Hepatocyte (in vitro differentiated cells): ENCODE results near the gene CCDC182. TPM values are rescaled to one million over a fixed set of nuclear protein-coding genes. Genes with fewer than 3 reads are reported as not detected.
A peak's percentile ranks its signal among the peaks of the same experiment; 100 is the strongest.

Experiments used
- DNase-seq: peaks from one replicate; pipeline ENCODE4 v3.0.0-alpha.2; 2016; ENCODE audit warnings: low spot score
- H2AFZ ChIP-seq: fragments of 200-600 bp; sonication (generic); 2 replicates; pipeline ENCODE4 v1.6.0; 2016; ENCODE audit warnings: antibody characterized with exemption, mild to moderate bottlenecking
- H3K27ac ChIP-seq: fragments of 200-600 bp; sonication (generic); 2 replicates; pipeline ENCODE4 v1.5.1; 2016; ENCODE audit warnings: mild to moderate bottlenecking
- H3K27me3 ChIP-seq: fragments of 200-600 bp; sonication (generic); 2 replicates; pipeline ENCODE4 v1.6.1; 2016
- H3K36me3 ChIP-seq: fragments of 200-600 bp; sonication (generic); replicated peaks from 2 replicates; pipeline ENCODE4 v1.5.1; 2016; ENCODE audit warnings: low read depth; ENCODE audit not compliant: insufficient read depth
- H3K4me1 ChIP-seq: fragments of 200-600 bp; sonication (generic); 2 replicates; pipeline ENCODE4 v1.5.1; 2016; ENCODE audit warnings: mild to moderate bottlenecking, moderate library complexity; ENCODE audit not compliant: insufficient read depth
- H3K4me2 ChIP-seq: fragments of 200-600 bp; sonication (generic); 2 replicates; pipeline ENCODE4 v1.6.0; 2016
- H3K4me3 ChIP-seq: fragments of 200-600 bp; sonication (generic); 2 replicates; pipeline ENCODE4 v1.5.1; 2016; ENCODE audit warnings: mild to moderate bottlenecking
- H3K79me2 ChIP-seq: fragments of 200-600 bp; sonication (generic); 2 replicates; pipeline ENCODE4 v1.6.0; 2017; ENCODE audit warnings: mild to moderate bottlenecking
- H3K9me2 ChIP-seq: fragments of 200-600 bp; sonication (generic); replicated peaks from 2 replicates; pipeline ENCODE4 v1.6.0; 2017; ENCODE audit warnings: mild to moderate bottlenecking; ENCODE audit not compliant: insufficient read depth
- H3K9me3 ChIP-seq: fragments of 200-600 bp; sonication (generic); 2 replicates; pipeline ENCODE4 v1.5.1; 2016; ENCODE audit warnings: low read depth, mild to moderate bottlenecking
- H4K20me1 ChIP-seq: fragments of 200-600 bp; sonication (generic); 2 replicates; pipeline ENCODE4 v1.6.0; 2016; ENCODE audit warnings: mild to moderate bottlenecking; ENCODE audit not compliant: insufficient read depth, poor library complexity, severe bottlenecking
- EZH2 ChIP-seq: fragments of 200-600 bp; sonication (generic); IDR thresholded peaks from 2 replicates; pipeline ENCODE4 v1.6.1; 2016; ENCODE audit warnings: antibody characterized with exemption, mild to moderate bottlenecking, borderline replicate concordance
- EZH2phosphoT487 ChIP-seq: fragments of 200-600 bp; sonication (generic); IDR thresholded peaks from one replicate; pipeline ENCODE4 v1.6.1; 2018; ENCODE audit warnings: antibody characterized with exemption, mild to moderate bottlenecking, low read depth, moderate library complexity; ENCODE audit not compliant: unreplicated experiment, severe bottlenecking
- WGBS: methylation state at CpG from one replicate; pipeline ENCODE4 v1.1.6; 2016; ENCODE audit warnings: low lambda C conversion rate; ENCODE audit errors: missing lambda C conversion rate; 5-methylcytosine and 5-hydroxymethylcytosine counted together
- polyA plus RNA-seq: library from polyadenylated mRNA; unstranded; fragments of >200 nt; fragmentation: Nextera tagmentation; extraction: Ambion mirVana; gene quantifications from 2 replicates; pipeline ENCODE4 v1.2.1, GENCODE V29; 2016
- total RNA-seq: library from RNA; depleted of rRNA; stranded (reverse); fragments of >200 nt; gene quantifications from 2 replicates; pipeline ENCODE4 v1.2.3, GENCODE V29; 2014
- TF ChIP-seq, protein P1 (sequence below): fragments of 200-600 bp; sonication (generic); IDR thresholded peaks from 2 replicates; pipeline ENCODE4 v1.5.1; 2016; ENCODE audit warnings: antibody characterized with exemption, mild to moderate bottlenecking; ENCODE audit not compliant: poor library complexity

The CCDC182 gene
- total and polyA plus RNA-seq, 2 experiments from 2014 or later, result not detected

DNA sequence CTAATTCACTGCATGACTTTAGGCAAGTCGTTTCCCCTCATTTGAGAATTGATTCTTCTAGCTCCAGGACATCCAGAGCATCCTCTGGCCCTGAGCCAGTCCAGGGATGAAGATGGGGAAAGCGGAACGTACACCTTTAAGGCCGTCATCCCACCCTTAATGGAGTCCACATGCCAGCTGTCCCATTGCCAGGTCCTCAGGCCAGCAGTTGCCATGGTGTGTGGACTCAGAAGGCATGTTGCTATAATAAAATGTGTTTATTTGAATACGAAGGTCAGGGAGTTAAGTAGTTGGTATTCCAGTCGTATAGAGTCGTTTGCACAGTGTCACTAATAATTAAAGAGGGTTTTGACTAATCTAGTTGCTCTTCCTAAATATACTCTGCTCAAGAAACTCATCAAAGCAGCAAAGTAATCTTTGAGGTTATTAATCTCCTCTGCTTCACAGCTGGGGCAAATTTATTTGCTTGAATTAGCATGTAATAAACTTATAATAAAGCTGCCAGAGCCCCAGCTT is 30.4 kb downstream of the CCDC182 start:
- H3K27me3 ChIP-seq, result peaks cover 30% of the 10 kb centered on the region

DNA sequence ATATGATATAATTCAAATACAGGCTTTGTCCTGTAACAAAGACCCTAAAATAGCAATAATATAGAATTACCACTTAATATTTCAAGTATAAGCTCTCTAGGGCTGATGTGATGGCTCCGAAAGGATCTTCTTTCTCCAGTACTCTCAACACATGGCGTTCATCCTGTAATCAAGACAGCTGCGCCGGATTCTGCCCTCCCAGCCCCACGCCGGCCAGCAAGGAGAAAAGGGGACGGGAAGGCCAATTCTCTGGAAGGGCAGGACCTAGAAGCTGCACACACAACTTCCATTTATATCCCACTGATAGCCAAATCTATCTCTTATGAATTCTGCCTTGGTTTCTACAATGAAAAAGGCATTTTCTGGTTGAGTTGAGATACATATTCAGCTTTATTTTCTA is 32.0 kb downstream of the CCDC182 start:
- TF ChIP-seq EZH2 (no peak), EZH2phosphoT487 (no peak)
- TF ChIP-seq, protein P1, sequence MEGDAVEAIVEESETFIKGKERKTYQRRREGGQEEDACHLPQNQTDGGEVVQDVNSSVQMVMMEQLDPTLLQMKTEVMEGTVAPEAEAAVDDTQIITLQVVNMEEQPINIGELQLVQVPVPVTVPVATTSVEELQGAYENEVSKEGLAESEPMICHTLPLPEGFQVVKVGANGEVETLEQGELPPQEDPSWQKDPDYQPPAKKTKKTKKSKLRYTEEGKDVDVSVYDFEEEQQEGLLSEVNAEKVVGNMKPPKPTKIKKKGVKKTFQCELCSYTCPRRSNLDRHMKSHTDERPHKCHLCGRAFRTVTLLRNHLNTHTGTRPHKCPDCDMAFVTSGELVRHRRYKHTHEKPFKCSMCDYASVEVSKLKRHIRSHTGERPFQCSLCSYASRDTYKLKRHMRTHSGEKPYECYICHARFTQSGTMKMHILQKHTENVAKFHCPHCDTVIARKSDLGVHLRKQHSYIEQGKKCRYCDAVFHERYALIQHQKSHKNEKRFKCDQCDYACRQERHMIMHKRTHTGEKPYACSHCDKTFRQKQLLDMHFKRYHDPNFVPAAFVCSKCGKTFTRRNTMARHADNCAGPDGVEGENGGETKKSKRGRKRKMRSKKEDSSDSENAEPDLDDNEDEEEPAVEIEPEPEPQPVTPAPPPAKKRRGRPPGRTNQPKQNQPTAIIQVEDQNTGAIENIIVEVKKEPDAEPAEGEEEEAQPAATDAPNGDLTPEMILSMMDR, result no peak
- H4K20me1 ChIP-seq, result no peaks in the 10 kb centered on the region
- H3K9me3 ChIP-seq, result no peaks in the 10 kb centered on the region
- H3K27ac ChIP-seq, result no peak overlapping the region
- H2AFZ ChIP-seq, result no peak overlapping the region
- no peak overlapping the region for H3K4me3 ChIP-seq
- H3K4me1 ChIP-seq, result no peaks in the 10 kb centered on the region
- peaks cover 30% of the 10 kb centered on the region for H3K27me3 ChIP-seq
- no peak for DNase-seq
- H3K9me2 ChIP-seq, result no peaks in the 10 kb centered on the region
- no peaks in the 10 kb centered on the region for H3K36me3 ChIP-seq
- no peak overlapping the region for H3K4me2 ChIP-seq
- WGBS, result 88% methylated on average over 7 of the region's 7 CpGs
- H3K79me2 ChIP-seq, result no peaks in the 10 kb centered on the region

More for the DNA sequence above, 30.4 kb downstream of the CCDC182 start:
- H4K20me1 ChIP-seq, result no peaks in the 10 kb centered on the region
- TF ChIP-seq, protein P1, result no peak
- TF ChIP-seq EZH2phosphoT487, result no peak
- no peak for TF ChIP-seq EZH2
- no peak overlapping the region for H3K4me3 ChIP-seq
- H3K27ac ChIP-seq, result no peak overlapping the region
- H3K9me3 ChIP-seq, result no peaks in the 10 kb centered on the region
- no peak for DNase-seq
- no peaks in the 10 kb centered on the region for H3K4me1 ChIP-seq
- no peaks in the 10 kb centered on the region for H3K9me2 ChIP-seq
- no peaks in the 10 kb centered on the region for H3K36me3 ChIP-seq
- no peak overlapping the region for H2AFZ ChIP-seq
- no peak overlapping the region for H3K4me2 ChIP-seq
- H3K79me2 ChIP-seq, result no peaks in the 10 kb centered on the region
- 58% methylated on average over 7 of the region's 7 CpGs for WGBS

DNA sequence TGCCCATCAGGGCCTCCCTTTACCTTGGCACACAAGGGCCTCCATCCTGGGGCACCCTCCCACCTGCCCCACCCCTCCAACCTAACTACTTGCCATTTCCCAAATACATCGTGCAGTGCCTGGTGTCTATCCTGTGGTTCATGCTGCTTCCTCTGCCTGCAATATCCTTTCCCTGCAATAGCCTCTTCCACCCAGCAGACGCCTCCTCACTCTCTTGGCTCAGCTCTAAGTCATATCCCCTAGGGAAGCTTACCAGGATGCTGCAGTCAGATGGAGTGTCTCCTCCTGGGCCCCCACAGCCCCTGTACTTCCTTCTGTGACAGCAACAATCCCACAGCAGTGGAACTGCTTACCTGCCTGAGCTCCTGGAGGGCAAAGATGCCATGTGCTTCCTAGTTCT is 36.7 kb downstream of the CCDC182 start:
- Histone ChIP-seq H3K9me2 (no peaks in the 10 kb centered on the region), H3K79me2 (no peaks in the 10 kb centered on the region), H3K27ac (no peak overlapping the region), H3K36me3 (no peaks in the 10 kb centered on the region), H3K4me2 (no peak overlapping the region), H3K9me3 (no peaks in the 10 kb centered on the region), H3K4me1 (no peaks in the 10 kb centered on the region), H4K20me1 (no peaks in the 10 kb centered on the region), H3K27me3 (peaks cover 9% of the 10 kb centered on the region), H2AFZ (no peak overlapping the region), H3K4me3 (no peak overlapping the region)
- TF ChIP-seq EZH2 (no peak), EZH2phosphoT487 (no peak)
- TF ChIP-seq, protein P1, result no peak
- DNase-seq, result no peak
- 81% methylated on average over 2 of the region's 2 CpGs for WGBS

DNA sequence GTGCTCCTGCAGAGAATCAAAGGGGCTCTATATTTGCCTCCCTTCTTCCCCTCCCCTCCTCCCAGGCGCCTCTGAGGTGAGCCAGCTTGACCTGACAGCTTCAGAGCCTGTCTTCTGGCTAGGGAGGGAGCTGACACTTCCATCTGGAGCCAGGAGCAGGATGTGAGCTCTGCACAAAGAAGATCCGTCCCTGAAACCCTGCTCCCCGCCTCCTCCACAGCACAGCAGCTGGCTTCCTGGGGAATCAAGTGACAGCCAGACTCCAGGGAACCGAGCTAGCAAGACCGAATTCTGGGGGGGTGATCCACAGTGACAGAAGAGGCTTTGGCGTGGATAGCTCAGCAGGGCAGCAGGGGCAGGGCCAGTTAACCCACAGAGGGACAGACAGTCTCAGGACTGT is 37.2 kb downstream of the CCDC182 start:
- Histone ChIP-seq H3K9me2 (no peaks in the 10 kb centered on the region), H3K4me3 (no peak overlapping the region)

More for the DNA sequence above, 37.2 kb downstream of the CCDC182 start:
- Histone ChIP-seq H3K4me2 (no peak overlapping the region), H3K79me2 (no peaks in the 10 kb centered on the region), H3K4me1 (no peaks in the 10 kb centered on the region), H3K9me3 (no peaks in the 10 kb centered on the region), H4K20me1 (no peaks in the 10 kb centered on the region), H3K36me3 (no peaks in the 10 kb centered on the region), H3K27me3 (peaks cover 4% of the 10 kb centered on the region), H2AFZ (no peak overlapping the region), H3K27ac (no peak overlapping the region)
- peak; percentile 30 for DNase-seq
- TF ChIP-seq EZH2phosphoT487 (no peak), EZH2 (no peak)
- TF ChIP-seq, protein P1, result no peak
- WGBS, result 17% methylated on average over 6 of the region's 6 CpGs
